RWPE2 (cell line): ENCODE data around the gene NRP2.

Source experiments
- ATAC-seq: fragments of 200-7000 bp; cut with Tn5 transposase; 3 replicates; pipeline ENCODE4 v1.9.1; 2021; ENCODE audit warnings: low read depth
- DNase-seq: peaks from one replicate; pipeline ENCODE4 v3.0.0-alpha.2; 2020; ENCODE audit warnings: low spot score
- H3K27ac ChIP-seq: fragments of 450-650 bp; 2 replicates; pipeline ENCODE4 v1.5.1; 2017; ENCODE audit warnings: mild to moderate bottlenecking; ENCODE audit not compliant: poor library complexity, severe bottlenecking
- H3K27me3 ChIP-seq: fragments of 250-450 bp; sonication (Bioruptor Pico); 2 replicates; pipeline ENCODE4 v1.5.1; 2021; ENCODE audit warnings: mild to moderate bottlenecking, moderate library complexity; ENCODE audit not compliant: insufficient read depth, poor library complexity, severe bottlenecking
- H3K36me3 ChIP-seq: fragments of 250-450 bp; sonication (Bioruptor Pico); 2 replicates; pipeline ENCODE4 v1.5.1; 2020; ENCODE audit warnings: low read depth, mild to moderate bottlenecking, moderate library complexity
- H3K4me1 ChIP-seq: fragments of 250-450 bp; sonication (Bioruptor Pico); 2 replicates; pipeline ENCODE4 v1.5.1; 2021; ENCODE audit warnings: mild to moderate bottlenecking, moderate library complexity; ENCODE audit not compliant: insufficient read depth, poor library complexity, severe bottlenecking
- H3K4me3 ChIP-seq: fragments of 250-450 bp; sonication (Bioruptor Pico); 2 replicates; pipeline ENCODE4 v1.5.1; 2021; ENCODE audit warnings: mild to moderate bottlenecking, moderate library complexity; ENCODE audit not compliant: severe bottlenecking
- H3K9me3 ChIP-seq: fragments of 250-450 bp; sonication (Bioruptor Pico); 2 replicates; pipeline ENCODE4 v1.5.1; 2021; ENCODE audit warnings: mild to moderate bottlenecking, moderate library complexity; ENCODE audit not compliant: severe bottlenecking
- CTCF ChIP-seq: fragments of 450-650 bp; IDR thresholded peaks from one replicate; pipeline ENCODE4 v1.5.1; 2017; ENCODE audit warnings: mild to moderate bottlenecking, moderate library complexity; ENCODE audit not compliant: poor library complexity, severe bottlenecking

The NRP2 gene

GRCh38 chr2:205789906-205790305 lies 107.6 kb downstream of the NRP2 start:
- no peaks in the 10 kb centered on the region for H3K27me3 ChIP-seq

GRCh38 chr2:205792908-205793307 lies 110.6 kb downstream of the NRP2 start:
- Histone ChIP-seq H3K27me3 (no peaks in the 10 kb centered on the region), H3K36me3 (no peaks in the 10 kb centered on the region), H3K4me3 (no peak overlapping the region), H3K4me1 (no peaks in the 10 kb centered on the region), H3K9me3 (no peaks in the 10 kb centered on the region), H3K27ac (no peak overlapping the region)
- TF ChIP-seq CTCF, result no peak
- ATAC-seq (no peak), DNase-seq (no peak)

More at GRCh38 chr2:205789906-205790305, 107.6 kb downstream of the NRP2 start:
- Histone ChIP-seq H3K4me1 (no peaks in the 10 kb centered on the region), H3K4me3 (no peak overlapping the region), H3K36me3 (no peaks in the 10 kb centered on the region), H3K27ac (no peak overlapping the region), H3K9me3 (no peaks in the 10 kb centered on the region)
- ATAC-seq, result no peak
- TF ChIP-seq CTCF, result no peak
- no peak for DNase-seq

GRCh38 chr2:205796805-205797313 lies 114.6 kb downstream of the NRP2 start:
- TF ChIP-seq CTCF, result no peak
- H3K9me3 ChIP-seq, result no peaks in the 10 kb centered on the region
- no peaks in the 10 kb centered on the region for H3K27me3 ChIP-seq
- no peak for DNase-seq
- H3K27ac ChIP-seq, result no peak overlapping the region
- no peak overlapping the region for H3K4me3 ChIP-seq
- no peak for ATAC-seq
- H3K4me1 ChIP-seq, result no peaks in the 10 kb centered on the region
- H3K36me3 ChIP-seq, result no peaks in the 10 kb centered on the region

- ATAC-seq, result no peak
- no peaks in the 10 kb centered on the region for H3K36me3 ChIP-seq
- no peak for TF ChIP-seq CTCF
- DNase-seq, result no peak
- no peaks in the 10 kb centered on the region for H3K27me3 ChIP-seq
- H3K9me3 ChIP-seq, result no peaks in the 10 kb centered on the region
- no peak overlapping the region for H3K27ac ChIP-seq
- no peak overlapping the region for H3K4me3 ChIP-seq
- no peaks in the 10 kb centered on the region for H3K4me1 ChIP-seq
Measured at GRCh38 chr2:205797866-205798265, 115.6 kb downstream of the NRP2 start.

GRCh38 chr2:205800224-205800623 lies 117.9 kb downstream of the NRP2 start:
- Histone ChIP-seq H3K36me3 (no peaks in the 10 kb centered on the region), H3K4me1 (no peaks in the 10 kb centered on the region), H3K27ac (no peak overlapping the region), H3K4me3 (no peak overlapping the region), H3K9me3 (no peaks in the 10 kb centered on the region), H3K27me3 (no peaks in the 10 kb centered on the region)
- no peak for TF ChIP-seq CTCF
- no peak for DNase-seq
- ATAC-seq, result no peak
